ENCODE data around the gene MYH14.

DNA sequence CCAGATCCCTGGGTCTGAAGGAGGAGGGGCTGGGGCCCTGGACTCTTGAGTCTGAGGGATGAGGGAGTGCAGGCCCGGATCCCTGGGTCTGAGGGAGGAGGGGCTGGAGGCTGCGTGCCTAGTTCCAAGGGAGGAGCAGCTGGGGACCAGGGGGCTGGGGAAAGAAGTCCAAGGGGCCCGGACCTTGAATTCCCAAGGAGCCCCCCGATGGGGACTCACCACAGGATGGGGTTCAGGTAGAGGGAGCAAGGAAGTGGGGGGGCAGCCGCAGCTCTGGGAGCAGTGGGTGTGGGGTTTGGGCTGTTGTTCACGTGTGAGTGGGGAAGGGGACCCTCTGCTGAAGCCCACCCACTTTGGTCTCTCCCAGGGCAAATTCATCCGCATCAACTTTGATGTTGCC lies 23.1 kb downstream of the MYH14 start:
- TF ChIP-seq, protein P1, sequence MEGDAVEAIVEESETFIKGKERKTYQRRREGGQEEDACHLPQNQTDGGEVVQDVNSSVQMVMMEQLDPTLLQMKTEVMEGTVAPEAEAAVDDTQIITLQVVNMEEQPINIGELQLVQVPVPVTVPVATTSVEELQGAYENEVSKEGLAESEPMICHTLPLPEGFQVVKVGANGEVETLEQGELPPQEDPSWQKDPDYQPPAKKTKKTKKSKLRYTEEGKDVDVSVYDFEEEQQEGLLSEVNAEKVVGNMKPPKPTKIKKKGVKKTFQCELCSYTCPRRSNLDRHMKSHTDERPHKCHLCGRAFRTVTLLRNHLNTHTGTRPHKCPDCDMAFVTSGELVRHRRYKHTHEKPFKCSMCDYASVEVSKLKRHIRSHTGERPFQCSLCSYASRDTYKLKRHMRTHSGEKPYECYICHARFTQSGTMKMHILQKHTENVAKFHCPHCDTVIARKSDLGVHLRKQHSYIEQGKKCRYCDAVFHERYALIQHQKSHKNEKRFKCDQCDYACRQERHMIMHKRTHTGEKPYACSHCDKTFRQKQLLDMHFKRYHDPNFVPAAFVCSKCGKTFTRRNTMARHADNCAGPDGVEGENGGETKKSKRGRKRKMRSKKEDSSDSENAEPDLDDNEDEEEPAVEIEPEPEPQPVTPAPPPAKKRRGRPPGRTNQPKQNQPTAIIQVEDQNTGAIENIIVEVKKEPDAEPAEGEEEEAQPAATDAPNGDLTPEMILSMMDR (IDR thresholded peaks at IDR 0.05): no peak
- TF ChIP-seq POLR2AphosphoS5 (IDR thresholded peaks at IDR 0.05): no peak
